ENCODE measurements around the gene CCDC57.
"Not testable (repeated sequence)": the region's sequence is repeated elsewhere in the genome, so short reads cannot be mapped to it uniquely, and the experiment has no call there.

CCDC57 gene, protein sequence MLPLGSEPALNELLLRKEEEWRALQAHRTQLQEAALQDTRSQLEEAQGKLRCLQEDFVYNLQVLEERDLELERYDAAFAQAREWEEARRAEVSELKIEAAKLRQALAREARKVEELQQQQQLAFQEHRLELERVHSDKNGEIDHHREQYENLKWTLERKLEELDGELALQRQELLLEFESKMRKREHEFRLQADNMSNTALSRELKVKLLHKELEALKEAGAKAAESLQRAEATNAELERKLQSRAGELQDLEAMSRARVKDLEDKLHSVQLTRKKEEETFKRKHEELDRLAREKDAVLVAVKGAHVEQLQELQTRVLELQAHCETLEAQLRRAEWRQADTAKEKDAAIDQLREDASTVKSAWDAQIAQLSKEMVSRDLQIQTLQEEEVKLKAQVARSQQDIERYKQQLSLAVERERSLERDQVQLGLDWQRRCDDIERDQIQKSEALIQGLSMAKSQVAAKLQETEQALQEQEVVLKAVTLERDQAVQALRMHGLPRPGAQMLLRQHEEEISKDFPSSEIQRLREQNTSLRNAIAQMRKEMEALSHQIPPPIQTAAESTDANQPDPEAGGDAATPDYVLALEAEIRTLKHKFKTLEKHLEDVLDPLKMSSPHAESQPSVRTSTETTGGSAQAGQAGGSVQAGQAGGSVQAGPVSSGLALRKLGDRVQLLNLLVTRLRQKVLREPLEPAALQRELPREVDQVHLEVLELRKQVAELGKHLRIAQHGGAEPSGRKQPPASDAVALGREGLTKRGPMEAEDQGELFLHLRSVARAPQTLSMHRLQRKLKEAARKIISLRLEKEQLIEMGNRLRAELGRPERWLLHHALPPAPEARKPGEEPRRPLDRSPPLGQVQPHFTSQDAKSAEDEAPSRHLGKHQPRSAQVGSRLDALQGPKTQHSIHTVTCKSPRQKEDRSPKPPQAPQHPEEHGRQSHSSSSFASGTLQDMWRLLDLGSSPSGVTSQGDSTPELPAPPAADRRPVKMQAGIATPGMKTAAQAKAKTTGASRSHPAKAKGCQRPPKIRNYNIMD

DNA sequence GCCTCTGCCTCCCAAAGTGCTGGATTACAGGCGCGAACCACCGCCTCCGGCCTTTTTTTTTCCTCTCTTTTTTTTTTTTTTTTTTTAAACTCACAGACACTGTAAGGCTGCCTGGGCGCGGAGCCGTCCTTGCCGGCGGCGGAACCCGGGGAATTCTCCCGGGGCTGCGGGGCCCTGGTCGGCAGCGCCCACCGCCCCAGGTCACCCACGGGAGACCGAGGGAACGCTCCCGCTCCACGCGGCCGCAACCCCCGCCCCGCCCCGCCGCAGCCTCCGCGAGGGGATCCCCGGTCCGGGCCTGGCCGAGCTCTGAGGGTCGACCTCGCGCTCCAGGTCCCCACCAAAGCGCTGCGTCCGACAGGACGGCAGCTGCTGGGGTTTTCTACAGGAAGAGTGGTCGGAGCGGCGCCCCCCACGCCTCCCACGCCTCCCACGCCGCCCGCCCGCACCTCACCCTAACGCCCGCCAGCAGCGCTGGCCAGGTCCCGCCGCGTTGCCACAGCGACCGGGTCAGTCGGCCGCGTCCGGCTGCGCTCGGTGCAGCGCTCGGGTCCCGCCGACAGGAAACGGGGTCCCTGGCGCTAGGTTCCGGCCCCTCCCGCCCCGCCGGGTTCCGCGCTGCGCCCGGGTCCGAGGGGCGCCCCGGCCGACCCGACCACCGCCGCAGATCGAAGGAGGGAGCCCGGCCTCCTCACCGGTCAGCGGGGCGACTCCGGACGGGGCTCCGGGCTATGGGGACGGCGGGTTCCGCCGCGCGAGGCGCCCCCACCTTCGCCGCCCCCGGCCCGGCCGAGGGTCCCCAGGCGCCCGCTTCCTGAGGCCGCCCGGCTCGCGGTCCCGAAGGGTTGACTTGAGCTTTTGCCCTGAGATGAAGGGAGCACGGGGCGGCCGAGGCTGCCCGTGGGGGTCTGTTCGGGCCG, at the start of gene CCDC57:
Gene CCDC57, minus strand, starts transcription at position 512 of the 920 bp plus-strand sequence. CDS start 10,898 bp downstream, outside the sequence.
- peak; percentile 53 for DNase-seq (ENCODE audit: low read depth)

DNA sequence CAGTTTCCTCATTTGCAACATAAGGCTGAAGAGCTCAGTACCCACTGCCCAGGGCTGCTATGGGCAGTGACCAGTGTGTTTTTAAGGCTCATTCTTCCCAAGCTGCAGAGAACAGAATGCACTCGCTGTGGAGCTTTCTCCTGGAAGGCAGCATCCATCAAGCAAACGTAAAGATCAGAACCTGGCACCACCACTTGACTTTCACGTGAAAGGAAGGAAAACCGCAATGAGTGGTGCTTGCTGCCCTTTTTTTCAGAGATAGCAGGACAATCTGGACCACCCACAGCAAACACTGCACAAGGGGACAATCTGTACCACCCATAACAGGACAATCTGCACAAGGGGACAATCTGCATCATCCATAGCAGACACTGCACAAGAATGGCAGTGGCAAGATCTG, 49.7 kb upstream of the CCDC57 start:
- no peak for DNase-seq (ENCODE audit: low read depth)

DNA sequence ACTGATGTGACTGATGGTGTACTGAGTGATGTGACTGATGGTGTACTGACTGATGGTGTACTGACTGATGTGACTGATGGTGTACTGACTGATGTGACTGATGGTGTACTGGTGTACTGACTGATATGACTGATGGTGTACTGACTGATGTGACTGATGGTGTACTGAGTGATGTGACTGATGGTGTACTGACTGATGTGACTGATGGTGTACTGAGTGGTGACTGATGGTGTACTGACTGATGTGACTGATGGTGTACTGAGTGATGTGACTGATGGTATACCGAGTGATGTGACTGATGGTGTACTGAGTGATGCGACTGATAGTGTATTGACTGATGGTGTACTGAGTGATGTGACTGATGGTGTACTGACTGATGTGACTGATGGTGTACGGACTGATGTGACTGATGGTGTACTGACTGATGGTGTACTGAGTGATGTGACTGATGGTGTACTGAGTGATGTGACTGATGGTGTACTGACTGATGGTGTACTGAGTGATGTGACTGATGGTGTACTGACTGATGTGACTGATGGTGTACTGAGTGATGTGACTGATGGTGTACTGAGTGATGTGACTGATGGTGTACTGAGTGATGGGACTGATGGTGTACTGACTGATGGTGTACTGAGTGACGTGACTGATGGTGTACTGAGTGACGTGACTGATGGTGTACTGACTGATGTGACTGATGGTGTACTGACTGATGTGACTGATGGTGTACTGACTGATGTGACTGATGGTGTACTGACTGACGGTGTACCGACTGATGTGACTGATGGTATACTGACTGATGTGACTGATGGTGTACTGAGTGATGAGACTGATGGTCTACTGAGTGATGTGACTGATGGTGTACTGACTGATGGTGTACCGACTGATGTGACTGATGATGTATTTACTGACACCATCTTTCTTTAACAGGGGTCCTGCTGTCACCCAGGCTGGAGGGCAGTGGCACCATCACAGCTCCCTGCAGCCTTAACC, 47.6 kb upstream of the CCDC57 start:
- DNase-seq (ENCODE audit: low read depth): not testable (repeated sequence)

DNA sequence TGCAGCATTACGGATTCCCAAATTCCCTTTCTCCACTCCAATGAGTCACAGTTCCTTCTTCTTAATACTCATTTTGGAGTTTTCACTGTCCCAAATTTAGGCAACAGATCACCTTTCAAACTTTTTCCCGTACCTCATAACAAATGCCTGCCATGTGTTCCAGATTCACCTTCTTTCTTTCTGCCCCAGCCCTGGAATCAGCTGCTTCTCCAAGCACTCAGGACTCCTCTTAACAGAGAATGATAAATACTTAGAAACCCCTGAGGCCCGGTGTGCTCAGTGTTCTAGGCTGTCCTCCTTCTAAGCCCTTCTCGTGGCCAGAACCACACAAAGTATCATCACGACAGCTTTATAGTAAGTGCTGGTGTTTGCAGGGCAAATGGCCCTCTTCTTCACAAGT, 45.9 kb upstream of the CCDC57 start:
- no peak for DNase-seq (ENCODE audit: low read depth)

DNA sequence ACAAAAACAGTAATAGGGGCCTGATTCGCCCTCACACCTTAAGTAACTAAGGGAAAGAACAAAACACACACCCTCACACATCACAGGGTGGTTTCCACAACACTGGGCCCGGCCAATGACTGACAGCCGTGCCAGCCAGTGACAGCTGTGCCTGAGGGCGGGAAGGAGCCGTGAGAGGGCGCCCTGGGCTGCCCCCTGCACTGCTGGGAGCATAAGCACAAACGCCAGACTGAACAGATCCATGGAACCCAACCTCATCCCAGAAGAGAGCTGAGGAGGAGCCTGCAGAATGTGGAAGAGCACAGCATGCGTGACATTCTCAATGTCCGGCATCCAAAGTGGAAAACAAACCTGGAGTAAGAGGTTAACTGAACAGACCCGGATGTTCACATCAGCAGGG, 44.8 kb upstream of the CCDC57 start:
- no peak for DNase-seq (ENCODE audit: low read depth)

DNA sequence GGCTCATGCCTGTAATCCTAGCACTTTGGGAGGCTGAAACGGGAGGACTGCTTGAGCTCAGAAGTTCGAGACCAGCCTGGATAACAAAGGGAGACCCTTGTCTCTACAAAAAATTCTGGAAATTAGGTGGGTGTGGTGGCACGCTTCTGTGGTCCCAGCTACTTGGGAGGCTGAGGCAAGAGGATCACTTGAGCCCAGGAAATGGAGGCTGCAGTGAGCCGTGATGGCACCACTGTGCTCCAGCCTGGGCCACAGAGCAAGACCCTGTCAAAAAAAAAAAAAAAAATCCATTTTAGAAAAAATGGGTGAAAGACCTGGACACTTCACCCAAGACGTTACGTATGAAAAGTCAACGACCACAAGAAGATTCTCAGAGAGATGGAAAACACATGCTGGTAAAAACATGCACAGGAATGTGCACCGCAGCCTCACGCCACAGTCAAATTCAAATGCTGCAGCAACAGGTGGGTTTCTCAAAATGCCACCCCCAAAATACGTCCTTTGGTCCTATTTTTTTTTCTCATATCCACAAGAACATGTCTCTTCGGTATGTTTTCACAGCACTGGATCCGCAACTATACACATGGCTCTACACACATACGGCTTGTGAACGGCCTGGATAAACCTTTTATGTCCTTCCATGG, 43.7 kb upstream of the CCDC57 start:
- DNase-seq (ENCODE audit: low read depth): no peak

DNA sequence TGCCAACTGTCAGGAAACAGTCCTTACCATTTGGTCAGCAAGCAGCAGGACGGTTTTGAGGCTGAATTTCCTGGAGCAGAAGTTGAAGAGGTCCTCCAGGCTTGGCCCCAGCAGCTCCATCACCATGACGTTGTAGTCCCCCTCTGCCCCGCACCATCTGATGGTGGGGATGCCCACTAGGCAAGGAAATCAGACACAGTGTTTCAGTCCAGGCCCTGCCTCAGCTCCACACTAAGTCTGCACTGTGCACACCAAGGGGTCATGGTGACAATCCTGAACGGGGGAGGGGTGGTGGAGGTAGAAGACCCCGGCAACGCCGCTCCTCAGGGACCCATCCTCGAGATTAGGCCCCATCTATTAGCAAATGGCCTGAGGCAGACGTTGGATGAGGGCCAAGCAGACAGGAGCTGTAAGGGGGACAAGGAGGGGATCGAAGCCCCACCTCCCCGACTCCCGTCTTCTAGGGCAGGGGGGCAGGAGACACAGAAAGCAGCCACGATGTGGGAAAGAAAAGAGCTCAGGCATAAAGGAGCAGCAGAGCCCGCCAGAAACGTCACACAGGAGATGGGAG, 42.8 kb upstream of the CCDC57 start:
- DNase-seq (ENCODE audit: low read depth): no peak

DNA sequence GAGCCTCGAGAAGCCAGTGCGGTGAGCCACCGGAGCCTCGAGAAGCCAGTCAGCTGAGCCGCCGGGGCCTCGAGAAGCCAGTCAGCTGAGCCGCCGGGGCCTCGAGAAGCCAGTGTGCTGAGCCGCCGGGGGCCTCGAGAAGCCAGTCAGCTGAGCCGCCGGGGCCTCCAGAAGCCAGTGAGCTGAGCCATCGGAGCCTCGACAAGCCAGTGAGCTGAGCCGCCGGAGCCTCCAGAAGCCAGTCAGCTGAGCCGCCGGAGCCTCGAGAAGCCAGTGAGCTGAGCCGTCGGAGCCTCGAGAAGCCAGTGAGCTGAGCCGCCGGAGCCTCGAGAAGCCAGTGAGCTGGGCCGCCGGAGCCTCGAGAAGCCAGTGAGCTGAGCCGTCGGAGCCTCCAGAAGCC, 42.1 kb upstream of the CCDC57 start:
- not testable (repeated sequence) for DNase-seq (ENCODE audit: low read depth)

DNA sequence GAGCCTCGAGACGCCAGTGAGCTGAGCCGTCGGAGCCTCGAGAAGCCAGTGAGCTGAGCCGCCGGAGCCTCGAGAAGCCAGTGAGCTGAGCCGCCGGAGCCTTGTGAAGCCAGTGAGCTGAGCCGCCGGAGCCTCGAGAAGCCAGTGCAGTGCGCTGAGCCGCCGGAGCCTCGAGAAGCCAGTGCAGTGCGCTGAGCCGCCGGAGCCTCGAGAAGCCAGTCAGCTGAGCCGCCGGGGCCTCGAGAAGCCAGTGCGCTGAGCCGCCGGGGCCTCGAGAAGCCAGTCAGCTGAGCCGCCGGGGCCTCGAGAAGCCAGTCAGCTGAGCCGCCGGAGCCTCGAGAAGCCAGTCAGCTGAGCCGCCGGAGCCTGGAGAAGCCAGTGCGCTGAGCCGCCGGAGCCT, 41.5 kb upstream of the CCDC57 start:
- not testable (repeated sequence) for DNase-seq (ENCODE audit: low read depth)

DNA sequence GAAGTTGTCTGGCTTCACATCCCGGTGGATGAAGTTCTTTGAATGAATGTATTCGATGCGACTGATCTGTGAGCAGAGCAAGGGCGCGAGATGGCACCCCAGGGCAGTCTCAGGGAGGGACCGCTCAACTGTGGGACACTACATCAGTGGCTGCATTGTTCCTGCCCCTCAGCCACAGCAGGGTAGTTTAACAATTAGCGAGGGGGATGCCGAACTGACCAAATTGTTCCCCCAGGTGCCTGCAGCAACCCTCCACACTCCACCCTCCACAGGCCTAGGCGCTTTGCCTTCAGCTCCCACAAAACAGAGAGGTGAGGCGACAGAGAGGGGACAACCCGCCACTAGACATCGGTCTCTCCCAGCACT, 40.5 kb upstream of the CCDC57 start:
- no peak for DNase-seq (ENCODE audit: low read depth)

DNA sequence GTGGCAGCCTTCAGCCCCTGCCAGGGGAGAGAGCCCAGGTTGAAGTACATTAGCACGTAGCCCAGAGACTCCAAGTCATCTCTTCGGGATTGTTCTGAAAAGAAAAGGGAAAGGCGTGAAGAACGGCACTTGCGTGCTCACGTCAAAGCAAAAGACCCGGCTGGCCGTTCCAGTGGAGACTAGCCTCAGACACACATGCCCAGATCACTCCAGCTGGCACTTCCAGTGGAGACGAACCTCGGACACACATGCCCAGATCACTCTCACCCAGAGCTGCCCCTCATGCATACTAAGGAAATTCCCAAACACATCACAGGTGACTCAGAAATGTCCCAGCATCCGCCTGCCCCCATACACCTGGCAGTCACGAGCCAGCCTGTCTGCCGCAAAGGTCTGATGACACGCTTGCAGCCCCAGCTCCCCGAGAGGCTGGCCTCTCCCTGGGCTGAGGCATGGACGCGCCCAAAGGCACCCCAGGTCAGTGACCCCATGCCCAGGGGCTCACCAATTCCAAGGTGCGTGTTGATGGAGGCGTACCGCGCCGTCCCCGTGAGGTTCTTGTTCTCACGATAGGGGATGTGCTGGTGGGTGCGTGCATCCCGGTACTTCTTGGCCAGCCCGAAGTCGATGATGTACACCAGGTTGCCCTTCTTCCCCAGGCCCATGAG, 40.0 kb upstream of the CCDC57 start:
- no peak for DNase-seq (ENCODE audit: low read depth)

DNA sequence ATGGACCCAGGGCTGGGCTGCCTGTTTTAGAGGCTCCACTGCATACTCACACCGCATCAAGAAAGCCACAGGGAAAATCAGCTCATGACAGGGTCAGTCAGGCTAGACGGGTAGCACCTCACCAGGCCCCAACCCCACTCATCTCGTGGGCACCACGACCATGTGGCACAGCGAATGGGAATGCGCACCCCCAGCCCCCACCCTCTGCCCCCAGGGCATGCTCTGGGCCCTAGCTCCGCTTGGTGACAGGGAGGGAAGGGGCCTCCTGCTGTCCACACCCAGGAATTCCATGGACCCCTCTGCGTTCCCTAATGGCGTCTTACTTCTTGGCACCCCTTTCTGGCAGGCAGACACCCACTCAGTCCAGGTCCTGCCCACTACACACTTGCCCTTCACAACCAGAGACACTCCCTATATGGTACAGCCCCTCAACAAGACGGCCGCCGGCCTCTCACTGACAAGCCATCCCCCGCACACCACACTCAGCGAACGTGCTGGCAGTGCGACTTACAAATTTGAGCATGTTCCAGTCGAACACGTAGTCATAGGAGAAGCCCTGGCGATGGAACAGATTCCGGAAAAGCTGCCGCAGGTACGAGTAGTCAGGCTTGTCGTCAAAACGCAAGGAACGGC, 38.3 kb upstream of the CCDC57 start:
- no peak for DNase-seq (ENCODE audit: low read depth)

DNA sequence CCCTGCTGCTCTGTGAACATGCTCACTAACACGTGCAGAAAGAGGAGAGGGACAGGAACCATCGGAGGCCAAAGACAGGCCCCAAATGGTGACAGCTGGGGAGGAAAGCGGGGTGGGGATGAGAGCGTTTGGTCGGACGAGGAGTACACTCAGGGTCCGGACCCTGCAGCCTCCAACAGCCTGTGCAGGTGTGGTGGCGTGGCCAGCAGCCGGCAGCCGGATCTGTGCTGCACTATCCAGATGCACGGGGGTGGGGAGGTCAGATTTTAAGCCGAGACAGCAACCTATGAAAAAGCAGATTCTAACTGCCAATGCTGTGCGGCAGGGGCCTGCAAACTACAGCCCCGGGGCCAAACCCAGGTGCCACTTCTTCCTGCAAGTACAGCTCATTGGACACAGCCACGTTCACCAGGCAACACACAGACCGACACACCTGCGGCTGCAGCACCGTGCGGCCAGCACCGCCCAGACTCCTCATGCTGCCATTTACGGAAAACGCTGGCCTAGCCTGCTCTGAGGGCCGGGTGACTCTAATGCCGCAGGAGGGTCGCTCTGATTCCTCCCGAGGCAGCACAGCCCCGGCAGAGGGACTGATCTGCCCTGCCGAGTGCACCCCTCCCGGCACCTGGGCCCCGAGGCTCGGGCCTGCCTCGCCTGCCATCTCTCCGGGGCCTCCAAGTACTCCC, 37.4 kb upstream of the CCDC57 start:
- DNase-seq (ENCODE audit: low read depth): no peak

DNA sequence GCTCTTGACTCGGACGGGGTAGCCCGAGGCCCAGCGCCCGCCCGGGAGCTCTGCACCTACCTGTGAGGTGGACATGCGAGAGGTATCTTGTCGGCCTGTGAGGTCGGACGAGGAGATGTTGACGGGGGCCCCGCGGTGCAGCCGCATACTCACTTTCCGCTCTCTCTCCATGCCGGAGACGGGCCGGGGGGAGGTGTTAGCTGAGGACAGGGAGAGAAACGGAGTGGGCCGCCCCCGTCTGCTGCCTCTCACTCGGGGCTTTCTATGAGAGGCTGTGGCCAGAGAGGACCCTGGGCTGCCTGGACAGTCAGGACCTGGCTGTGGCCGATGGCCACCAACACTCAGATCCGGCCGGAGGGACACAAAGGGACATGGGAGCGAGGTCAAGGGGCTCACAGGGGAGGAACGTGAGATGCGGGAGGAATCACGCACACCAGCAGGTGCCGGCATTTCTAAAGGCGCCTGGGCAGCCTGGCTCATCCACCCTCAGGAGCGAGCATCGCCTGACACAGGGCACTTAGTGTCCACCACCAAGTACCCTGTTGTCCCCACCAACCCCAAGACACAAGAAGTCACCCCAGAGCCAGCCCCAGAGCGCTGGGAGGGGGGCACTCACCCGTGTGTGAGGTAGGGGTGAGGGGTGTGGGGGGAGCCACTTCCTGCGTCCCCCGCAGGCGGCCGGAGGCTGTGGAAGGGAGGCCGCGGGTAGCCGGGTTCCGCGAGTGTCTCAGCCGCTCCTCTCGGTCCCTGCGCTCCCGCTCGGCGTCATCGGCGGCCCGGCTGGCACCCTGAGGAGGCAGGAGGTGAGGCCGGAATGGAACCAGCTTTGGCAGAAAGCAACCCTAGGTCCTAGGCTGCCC, 36.4 kb upstream of the CCDC57 start:
- no peak for DNase-seq (ENCODE audit: low read depth)

DNA sequence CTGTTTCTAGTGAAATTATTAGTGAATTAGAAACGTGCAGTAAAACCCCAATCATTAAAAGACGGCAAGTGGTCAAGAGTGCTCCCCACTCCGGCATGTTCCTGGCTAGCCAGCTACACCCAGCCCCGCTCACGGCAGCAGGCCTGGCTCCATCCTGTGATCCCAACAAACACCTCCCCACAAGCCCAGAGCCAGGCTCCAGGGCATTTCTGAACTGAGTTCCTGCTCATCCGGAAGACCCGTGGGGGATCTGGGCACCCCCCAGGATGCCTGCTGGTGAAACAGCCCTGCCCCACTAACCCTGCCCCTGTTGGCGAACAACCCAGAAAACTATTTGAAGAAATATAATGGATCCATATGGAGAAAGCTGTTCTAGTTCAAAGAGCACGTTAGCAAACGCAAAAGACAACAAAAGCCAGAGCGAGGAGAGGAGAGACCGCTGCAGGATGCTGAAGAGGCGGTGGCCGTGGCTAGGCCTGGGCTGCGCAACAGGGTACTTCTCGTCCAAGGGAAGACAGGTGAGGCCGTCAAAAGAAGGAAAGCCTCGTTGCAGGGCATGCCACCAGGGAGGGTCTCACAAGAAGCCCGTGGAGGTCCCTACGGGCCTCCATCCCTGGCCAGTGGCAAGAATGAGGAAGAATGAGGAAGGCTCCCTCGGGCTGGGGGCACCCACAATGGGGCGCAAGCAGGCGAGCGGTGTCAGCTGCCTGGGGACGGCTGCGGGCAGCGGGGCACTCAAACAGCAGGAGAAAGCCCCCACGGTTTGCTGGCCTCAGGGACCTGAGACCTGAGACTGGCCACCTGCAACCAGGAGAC, 35.4 kb upstream of the CCDC57 start:
- DNase-seq (ENCODE audit: low read depth): no peak

DNA sequence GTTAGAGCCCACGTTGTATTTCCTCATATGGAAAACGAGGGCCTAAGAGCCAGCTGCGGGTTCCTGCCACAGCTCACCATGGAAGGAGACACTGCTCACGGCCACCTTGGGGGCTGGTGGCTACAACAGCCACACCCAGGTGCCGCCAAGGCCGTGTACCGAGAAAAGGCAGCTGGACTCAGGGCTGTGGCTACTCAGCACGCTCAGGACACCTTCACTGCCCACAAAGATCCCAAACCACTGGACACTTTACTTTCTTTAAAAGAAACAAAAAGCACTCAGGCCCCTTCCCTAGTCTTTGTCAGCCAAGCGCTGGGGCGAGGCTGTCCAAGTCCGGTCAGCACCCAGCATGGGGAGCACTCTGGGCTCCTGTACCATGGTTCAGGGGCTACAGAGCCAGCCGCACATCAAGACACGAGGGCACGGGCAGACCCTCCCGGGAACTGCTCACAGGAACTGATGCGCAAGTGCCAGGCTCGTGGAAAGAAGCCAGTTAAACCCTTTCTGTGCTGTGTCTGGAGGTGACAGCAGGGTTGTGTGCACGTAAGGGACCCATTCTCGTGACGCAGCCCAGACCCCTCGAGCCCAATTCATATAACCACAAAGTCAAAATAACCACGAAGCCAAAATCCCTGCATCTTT, 34.7 kb upstream of the CCDC57 start:
- DNase-seq (ENCODE audit: low read depth): no peak
